ENCODE measurements around the gene SLC66A2.
"Not testable (repeated sequence)": the region's sequence is repeated elsewhere in the genome, so short reads cannot be mapped to it uniquely, and the experiment has no call there.

SLC66A2 gene

GRCh38 chr18:79877163-79878091 lies 74.0 kb downstream of the SLC66A2 start:
- no peak for FAIRE-seq

GRCh38 chr18:79876497-79876896 lies 75.0 kb downstream of the SLC66A2 start:
- FAIRE-seq, result no peak

- no peak for FAIRE-seq
Measured at GRCh38 chr18:79875931-79876461, 75.5 kb downstream of the SLC66A2 start.

- FAIRE-seq, result no peak
Measured at GRCh38 chr18:79875531-79875919, 75.9 kb downstream of the SLC66A2 start.

GRCh38 chr18:79874553-79875530 lies 76.6 kb downstream of the SLC66A2 start:
- no peak for FAIRE-seq

GRCh38 chr18:79873449-79874110 lies 77.9 kb downstream of the SLC66A2 start:
- FAIRE-seq, result no peak

GRCh38 chr18:79872527-79873444 lies 78.7 kb downstream of the SLC66A2 start:
- FAIRE-seq, result no peak

GRCh38 chr18:79871481-79872091 lies 79.9 kb downstream of the SLC66A2 start:
- FAIRE-seq, result no peak

- no peak for FAIRE-seq
Measured at GRCh38 chr18:79871026-79871390, 80.4 kb downstream of the SLC66A2 start.

GRCh38 chr18:79870301-79871025 lies 81.0 kb downstream of the SLC66A2 start:
- no peak for FAIRE-seq

- FAIRE-seq, result no peak
Measured at GRCh38 chr18:79869591-79870300, 81.7 kb downstream of the SLC66A2 start.

GRCh38 chr18:79868811-79869541 lies 82.5 kb downstream of the SLC66A2 start:
- no peak for FAIRE-seq

- FAIRE-seq, result no peak
Measured at GRCh38 chr18:79868168-79868784, 83.2 kb downstream of the SLC66A2 start.

- FAIRE-seq, result no peak
Measured at GRCh38 chr18:79867666-79868065, 83.8 kb downstream of the SLC66A2 start.

GRCh38 chr18:79866889-79867574 lies 84.4 kb downstream of the SLC66A2 start:
- FAIRE-seq, result no peak

- not testable (repeated sequence) for FAIRE-seq
Measured at GRCh38 chr18:79865951-79866350, 85.5 kb downstream of the SLC66A2 start.

- not testable (repeated sequence) for FAIRE-seq
Measured at GRCh38 chr18:79864955-79865354, 86.5 kb downstream of the SLC66A2 start.
